ENCODE results near the gene SEMA4C.

- TF ChIP-seq CTCF (IDR thresholded peaks at IDR 0.05) (no peak), ZFX (IDR thresholded peaks at IDR 0.05; ENCODE audit: borderline replicate concordance) (no peak)
Observed at GRCh38 chr2:96909611-96910021, 39.7 kb upstream of the SEMA4C start.
